ENCODE data around the gene RAP1GDS1.

- TF ChIP-seq MAX (IDR thresholded peaks at IDR 0.05) (no peak), NFIC (IDR thresholded peaks at IDR 0.05) (no peak), REST (IDR thresholded peaks at IDR 0.05; ENCODE audit: low read depth) (no peak), EP300 (IDR thresholded peaks at IDR 0.05; ENCODE audit: borderline replicate concordance) (no peak), RAD21 (IDR thresholded peaks at IDR 0.05; ENCODE audit: low read depth) (no peak), YY1 (IDR thresholded peaks at IDR 0.05; ENCODE audit: low read depth) (no peak), FOXM1 (IDR thresholded peaks at IDR 0.05; ENCODE audit: borderline replicate concordance, low read depth) (no peak), CREB1 (IDR thresholded peaks at IDR 0.05; ENCODE audit: low read depth) (no peak)
These were observed 190.9 kb downstream of the RAP1GDS1 start for GRCh38 chr4:98452091-98452490.
